Stimulated activated CD4-positive, alpha-beta T cell treated with anti-CD3 and anti-CD28 coated beads, Interleukin-4, amount 100 ng/mL, for 48 hours (primary cell): ENCODE data around the gene OPRD1.

Source experiments
- DNase-seq, 2 donors: peaks; one replicate each; pipeline ENCODE4 v3.0.0-alpha.2; 2020; ENCODE audit warnings: low read depth in 2 of 2

Gene OPRD1

GRCh38 chr1:28885472-28885877 lies 73.5 kb downstream of the OPRD1 start:
- no peak for DNase-seq

GRCh38 chr1:28885977-28886730 lies 74.2 kb downstream of the OPRD1 start:
- DNase-seq, result no peak

- DNase-seq, result peak; percentile 86 to 92
Observed at GRCh38 chr1:28886731-28887418, 74.9 kb downstream of the OPRD1 start.

- peak in 1 of 2 donors; percentile 13 for DNase-seq
Observed at GRCh38 chr1:28887419-28887834, 75.5 kb downstream of the OPRD1 start.

- DNase-seq, result no peak
Observed at GRCh38 chr1:28887835-28888682, 76.1 kb downstream of the OPRD1 start.

GRCh38 chr1:28888915-28889314 lies 76.9 kb downstream of the OPRD1 start:
- DNase-seq, result no peak

GRCh38 chr1:28889357-28889756 lies 77.4 kb downstream of the OPRD1 start:
- no peak for DNase-seq

- DNase-seq, result no peak
Observed at GRCh38 chr1:28890435-28890834, 78.5 kb downstream of the OPRD1 start.

- no peak for DNase-seq
Observed at GRCh38 chr1:28890836-28891235, 78.9 kb downstream of the OPRD1 start.

GRCh38 chr1:28891256-28891655 lies 79.3 kb downstream of the OPRD1 start:
- no peak for DNase-seq

- no peak for DNase-seq
Observed at GRCh38 chr1:28893403-28894102, 81.6 kb downstream of the OPRD1 start.

- DNase-seq, result no peak
Observed at GRCh38 chr1:28894785-28895184, 82.8 kb downstream of the OPRD1 start.

GRCh38 chr1:28895896-28896608 lies 84.1 kb downstream of the OPRD1 start:
- DNase-seq, result no peak

GRCh38 chr1:28896609-28896986 lies 84.6 kb downstream of the OPRD1 start:
- DNase-seq, result no peak

- no peak for DNase-seq
Observed at GRCh38 chr1:28897789-28898188, 85.8 kb downstream of the OPRD1 start.

GRCh38 chr1:28898405-28898881 lies 86.5 kb downstream of the OPRD1 start:
- no peak for DNase-seq

GRCh38 chr1:28899267-28899666 lies 87.3 kb downstream of the OPRD1 start:
- DNase-seq, result no peak

- no peak for DNase-seq
Observed at GRCh38 chr1:28900562-28900961, 88.6 kb downstream of the OPRD1 start.

GRCh38 chr1:28902738-28903137 lies 90.8 kb downstream of the OPRD1 start:
- DNase-seq, result no peak

- no peak for DNase-seq
Observed at GRCh38 chr1:28905921-28906666, 94.1 kb downstream of the OPRD1 start.
